HG03354 (cell line): ENCODE measurements around the gene UBR3.
A peak's percentile ranks its signal among the peaks of the same experiment; 100 is the strongest.
"Not testable (repeated sequence)": the region's sequence is repeated elsewhere in the genome, so short reads cannot be mapped to it uniquely, and the experiment has no call there.

Source experiments
- ATAC-seq: cut with Tn5 transposase; IDR thresholded peaks from one replicate; pipeline ENCODE4 v1.9.1; 2021; ENCODE audit warnings: mild to moderate bottlenecking; ENCODE audit not compliant: unreplicated experiment, poor library complexity, severe bottlenecking

Gene UBR3

DNA sequence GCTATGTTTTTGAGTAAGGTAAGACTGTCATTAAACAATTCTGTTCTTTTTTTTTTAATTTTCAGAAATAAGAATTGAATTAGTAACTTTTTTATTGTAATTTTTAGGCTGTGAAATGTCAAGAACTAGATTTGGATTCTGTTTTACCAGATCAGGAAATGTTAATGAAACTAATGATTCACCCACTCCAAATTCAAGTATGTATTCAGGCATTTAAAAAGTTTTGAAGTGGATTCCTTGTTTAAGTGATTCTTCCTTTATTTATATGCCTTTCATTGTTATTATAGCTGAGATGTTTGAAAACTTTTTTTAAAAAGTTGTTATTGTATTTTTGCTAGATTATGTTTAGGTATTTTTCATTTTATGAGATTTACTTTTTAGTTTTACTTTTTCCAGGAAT is 96.7 kb downstream of the UBR3 start:
- ATAC-seq, result no peak

DNA sequence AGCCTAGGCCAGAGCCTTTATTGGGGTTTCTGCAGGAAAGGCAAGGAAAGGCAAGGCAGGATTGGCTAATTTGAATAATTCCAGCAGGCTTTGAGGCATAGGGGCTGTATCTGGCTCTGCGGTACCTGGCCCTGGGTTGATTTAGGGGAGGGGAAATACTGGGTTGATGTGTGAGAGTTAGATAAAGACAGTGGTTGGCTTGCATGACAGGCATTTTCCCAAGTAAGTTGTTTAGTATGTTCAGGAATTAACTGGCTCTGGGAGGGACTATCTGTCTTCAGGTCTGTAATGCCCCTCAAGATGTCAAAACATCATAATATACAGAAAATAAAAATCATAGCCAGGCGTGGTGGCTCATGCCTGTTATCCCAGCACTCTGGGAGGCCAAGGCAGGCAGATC is 98.7 kb downstream of the UBR3 start:
- ATAC-seq, result no peak

DNA sequence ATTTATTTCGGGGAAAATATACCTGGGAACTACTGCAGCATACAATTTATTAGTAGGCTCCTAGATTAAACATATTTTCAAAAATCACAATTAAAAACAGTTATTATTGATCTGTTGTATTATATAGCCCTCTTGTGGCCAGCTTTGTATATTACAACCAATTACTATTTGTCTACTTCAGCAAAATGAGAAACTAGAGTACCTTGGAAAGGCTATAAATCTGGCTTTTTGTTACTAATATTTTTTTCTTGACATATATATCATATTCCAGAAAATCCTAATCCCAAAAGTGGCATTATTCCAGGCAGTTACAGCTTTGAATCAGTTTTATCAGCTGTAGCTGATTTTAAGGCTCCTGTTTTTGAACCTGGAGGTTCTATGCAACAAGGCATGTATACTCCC is 101.2 kb downstream of the UBR3 start:
- no peak for ATAC-seq

DNA sequence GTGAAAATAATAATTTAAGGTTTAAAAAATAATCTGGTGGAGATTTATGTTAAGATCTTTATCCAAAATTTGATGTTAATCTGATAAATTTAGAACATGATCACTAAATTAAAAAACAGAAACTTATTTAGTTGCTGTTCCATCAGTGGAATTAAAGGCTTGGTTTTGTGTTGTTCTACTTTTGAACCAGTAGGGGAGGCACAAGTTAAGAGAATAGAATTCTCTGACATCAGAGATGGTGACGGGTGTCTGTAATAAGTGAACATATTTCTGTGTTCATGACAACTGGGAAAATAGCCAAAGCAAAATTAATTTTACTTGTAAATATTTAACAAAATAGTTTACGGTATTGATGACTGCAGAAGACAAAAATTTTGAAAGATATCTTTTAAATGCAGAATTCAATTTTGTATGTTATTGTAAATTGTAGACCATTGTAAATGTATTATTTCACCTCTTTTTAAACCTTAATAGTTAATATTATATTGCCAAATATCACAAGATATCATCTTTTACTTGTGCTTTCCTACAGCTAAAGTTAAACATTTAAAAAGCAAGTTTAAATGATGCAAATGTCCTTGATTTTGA is 106.0 kb downstream of the UBR3 start:
- ATAC-seq, result peak; percentile 85

DNA sequence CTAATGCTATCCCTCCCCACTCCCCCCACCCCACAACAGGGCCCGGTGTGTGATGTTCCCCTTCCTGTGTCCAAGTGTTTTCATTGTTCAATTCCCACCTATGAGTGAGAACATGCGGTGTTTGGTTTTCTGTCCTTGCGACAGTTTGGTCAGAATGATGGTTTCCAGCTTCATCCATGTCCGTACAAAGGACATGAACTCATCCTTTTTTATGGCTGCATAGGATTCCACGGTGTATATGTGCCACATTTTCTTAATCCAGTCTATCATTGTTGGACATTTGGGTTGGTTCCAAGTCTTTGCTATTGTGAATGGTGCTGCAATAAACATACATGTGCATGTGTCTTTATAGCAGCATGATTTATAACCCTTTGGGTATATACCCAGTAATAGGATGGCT is 109.4 kb downstream of the UBR3 start:
- not testable (repeated sequence) for ATAC-seq

DNA sequence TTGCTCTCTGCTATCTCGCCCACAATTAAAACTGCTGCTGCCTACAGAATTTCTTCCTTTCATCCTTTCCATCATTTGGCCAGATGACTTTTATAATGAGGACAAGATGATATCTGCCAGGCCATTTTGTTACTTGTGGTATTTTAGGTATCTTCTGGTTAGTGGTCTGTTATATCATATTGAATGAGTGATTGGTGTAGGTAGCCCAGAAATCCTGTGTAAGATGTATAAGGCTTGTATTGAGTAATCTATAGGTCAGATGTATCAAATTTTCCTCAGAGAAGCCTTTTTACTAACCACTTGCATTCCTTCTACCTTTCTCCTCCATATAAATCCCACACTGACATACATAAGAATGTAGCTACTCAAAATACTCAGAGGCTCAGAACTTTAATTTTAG is 118.3 kb downstream of the UBR3 start:
- ATAC-seq, result no peak

DNA sequence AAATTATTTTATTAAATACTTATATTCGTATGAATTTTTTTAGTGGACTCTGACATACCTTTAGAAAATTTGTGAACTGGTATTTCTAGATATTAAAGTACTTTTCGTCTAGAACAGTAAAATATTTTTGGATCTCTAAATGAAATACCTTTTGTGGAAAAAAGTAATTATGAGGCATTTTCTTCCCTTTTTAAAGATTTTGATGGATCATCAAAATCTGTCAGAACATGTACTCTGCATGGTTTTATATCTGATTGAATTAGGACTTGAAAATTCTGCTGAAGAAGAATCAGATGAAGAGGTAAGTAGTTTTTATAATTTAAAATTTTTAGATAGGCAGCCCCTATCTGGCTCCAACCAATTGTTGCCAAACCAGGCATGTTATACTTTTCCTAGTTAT is 118.8 kb downstream of the UBR3 start:
- ATAC-seq, result no peak

DNA sequence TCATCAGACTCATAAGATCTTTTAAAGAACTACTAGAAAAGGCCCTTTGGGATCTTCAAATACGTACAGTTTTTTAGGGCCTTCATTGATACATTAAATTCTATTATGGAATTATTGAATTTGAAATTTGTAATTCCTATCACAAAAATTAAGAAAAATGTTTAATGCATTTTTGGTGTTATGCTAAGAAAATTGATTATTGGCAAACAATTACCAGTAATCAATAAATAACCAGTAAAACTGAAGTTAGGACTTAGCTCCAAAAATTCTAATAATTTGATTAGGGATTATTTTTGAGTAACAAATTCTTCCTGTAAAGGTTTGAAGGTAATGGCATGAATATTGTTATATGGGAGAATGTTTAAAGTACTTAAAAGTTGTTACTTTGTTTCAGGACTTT is 119.3 kb downstream of the UBR3 start:
- no peak for ATAC-seq

DNA sequence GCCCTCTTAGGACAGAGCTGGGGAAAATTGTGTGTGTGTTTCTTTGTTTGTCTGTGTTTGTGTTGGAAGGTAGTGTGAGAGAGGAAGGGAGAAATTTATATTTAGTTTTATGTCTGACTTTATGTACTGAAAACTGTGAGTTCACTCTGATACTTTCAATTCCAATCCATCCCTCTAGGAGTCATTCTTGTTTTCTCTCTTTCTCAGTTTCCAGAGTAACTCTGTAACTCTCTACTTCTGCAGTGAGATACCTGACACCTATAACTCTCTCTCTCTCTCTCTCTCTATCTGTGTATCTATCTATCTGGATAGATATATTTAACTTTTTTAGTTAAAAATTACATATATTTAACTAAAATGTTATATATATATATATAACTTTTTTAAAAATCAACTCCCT is 128.7 kb downstream of the UBR3 start:
- ATAC-seq, result no peak

DNA sequence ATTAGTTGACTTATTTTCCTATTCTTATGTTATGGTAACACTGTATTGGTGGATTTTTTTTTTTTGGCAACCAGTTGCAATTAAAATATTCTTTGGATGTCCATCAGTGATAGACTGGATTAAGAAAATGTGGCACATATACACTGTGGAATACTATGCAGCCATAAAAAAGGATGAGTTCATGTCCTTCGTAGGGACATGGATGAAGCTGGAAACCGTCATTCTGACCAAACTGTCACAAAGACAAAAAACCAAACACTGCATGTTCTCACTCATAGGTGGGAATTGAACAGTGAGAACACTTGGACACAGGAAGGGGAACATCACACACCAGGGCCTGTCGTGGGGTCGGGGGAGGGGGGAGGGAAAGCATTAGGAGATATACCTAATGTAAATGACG is 130.0 kb downstream of the UBR3 start:
- ATAC-seq, result not testable (repeated sequence)

DNA sequence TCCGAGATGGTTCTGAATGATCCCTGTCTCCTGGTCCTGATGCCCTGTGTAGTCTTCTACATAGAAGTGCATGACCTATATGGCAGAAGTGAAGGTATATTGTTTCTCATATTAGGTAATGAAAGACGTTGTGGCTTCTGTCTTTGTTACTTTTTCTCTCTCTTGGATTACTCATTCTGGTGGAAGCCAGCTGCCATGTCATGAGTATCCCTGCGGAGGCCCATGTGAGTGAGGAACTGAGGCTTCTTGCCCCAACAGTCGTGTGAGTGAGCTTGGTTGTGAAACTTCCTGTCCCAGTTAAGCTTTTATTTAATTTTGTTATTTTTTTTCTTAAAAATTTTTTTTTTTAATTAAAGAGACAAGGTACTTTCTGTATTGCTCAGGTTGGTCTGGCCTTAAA is 134.7 kb downstream of the UBR3 start:
- ATAC-seq, result no peak

DNA sequence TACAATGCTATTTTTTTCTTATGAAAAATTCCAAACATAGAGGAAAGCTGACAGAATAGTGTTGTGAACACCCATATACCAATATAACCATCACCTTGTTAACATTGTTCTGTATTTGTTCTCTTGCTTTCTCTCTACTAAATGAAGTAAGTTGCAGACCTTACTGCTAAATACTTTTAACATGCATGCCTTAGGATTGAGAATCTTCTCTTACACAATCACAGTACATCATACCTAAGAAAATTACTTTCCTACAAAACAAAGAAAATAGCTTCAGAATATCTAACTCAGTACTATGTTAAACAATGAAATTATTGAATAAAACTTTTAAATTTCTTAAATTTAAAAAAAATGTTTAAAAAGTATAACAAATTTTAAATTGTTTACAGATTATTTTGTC is 136.5 kb downstream of the UBR3 start:
- no peak for ATAC-seq

DNA sequence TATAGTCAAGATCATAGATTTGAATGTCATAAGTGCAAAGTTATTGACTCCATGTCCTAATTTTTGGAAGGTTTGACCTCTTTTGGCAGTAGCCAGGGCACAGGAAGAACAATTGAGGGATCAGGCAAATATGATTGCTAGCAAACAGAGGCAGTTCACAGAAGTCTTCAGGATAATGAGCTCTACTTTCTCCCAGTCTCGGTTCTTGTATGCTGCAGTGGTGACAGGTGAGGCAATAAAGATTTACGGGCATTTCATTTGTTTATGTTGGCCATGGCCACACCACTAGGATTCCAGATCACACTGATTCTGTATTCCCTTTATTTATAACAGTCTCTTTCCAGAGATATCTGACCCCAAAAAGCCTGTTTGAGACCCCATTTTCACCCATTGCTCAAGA is 137.5 kb downstream of the UBR3 start:
- no peak for ATAC-seq

DNA sequence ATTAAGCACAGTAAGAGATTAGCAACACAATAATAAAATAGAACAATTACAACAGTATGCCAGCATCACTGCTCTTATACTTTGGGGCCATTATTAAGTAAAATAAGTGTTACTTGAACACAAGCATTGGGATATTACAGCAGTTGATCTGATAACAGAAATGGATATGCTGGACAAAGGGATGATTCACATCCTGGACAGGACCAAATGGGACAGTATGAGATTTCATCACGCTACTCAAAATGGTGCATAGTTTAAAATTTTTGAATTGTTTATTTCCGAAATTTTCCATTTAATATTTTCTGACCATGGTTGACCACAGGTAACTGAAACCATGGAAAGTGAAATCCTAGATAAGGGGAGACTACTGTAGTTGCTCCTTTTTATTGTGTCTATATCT is 138.2 kb downstream of the UBR3 start:
- no peak for ATAC-seq

DNA sequence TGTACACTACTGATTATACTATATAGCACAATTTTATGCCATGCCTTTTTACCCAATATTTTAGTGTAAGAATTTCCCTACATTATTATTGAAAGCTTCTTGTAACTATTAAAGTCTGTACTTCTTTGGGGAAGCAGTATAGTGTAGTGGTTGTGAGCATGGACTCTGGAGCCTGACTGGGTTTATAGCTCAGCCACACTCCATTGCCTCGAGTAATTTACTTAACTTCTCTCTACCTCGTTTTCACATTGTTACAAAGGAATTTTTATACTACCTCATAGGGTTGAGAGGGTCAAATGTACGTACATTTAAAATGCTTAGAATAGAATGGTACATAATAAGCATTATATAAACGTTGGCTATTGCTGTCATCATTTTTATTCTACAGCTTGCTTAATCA is 139.2 kb downstream of the UBR3 start:
- no peak for ATAC-seq

DNA sequence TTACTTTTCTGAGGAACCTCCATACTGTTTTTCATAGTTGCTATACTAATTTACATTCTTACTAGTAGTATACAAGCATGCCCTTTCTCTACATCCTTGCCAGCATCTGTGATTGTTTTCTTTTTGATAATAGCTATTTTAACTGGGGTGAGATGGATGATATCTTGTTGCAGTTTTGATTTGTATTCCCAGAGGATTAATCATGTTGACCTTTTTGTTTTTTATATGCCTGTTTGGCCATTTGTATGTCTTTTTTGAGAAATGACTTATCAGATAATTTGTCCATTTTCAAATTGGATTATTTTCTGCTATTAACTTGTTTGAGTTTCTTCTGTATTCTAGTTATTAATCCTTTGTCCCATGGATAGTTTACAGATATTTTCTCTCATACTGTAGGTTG is 141.5 kb downstream of the UBR3 start:
- ATAC-seq, result no peak

DNA sequence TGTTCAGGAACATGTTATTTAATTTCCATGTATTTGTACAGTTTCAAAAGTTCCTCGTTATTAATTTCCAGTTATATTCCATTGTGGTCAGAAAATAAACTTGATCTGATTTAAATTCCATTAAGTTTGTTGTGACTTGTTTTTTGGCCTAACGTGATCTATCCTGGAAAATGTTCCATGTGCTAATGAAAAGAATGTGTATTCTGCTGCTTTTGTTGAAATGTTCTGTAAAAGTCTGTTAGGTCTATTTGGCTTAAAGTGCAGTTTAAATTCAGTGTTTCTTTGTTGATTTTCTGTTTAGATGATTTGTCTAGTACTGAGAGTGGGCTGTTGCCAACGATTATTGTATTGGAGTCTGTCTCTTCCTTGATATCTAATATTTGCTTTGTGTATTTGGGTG is 148.0 kb downstream of the UBR3 start:
- ATAC-seq, result no peak

DNA sequence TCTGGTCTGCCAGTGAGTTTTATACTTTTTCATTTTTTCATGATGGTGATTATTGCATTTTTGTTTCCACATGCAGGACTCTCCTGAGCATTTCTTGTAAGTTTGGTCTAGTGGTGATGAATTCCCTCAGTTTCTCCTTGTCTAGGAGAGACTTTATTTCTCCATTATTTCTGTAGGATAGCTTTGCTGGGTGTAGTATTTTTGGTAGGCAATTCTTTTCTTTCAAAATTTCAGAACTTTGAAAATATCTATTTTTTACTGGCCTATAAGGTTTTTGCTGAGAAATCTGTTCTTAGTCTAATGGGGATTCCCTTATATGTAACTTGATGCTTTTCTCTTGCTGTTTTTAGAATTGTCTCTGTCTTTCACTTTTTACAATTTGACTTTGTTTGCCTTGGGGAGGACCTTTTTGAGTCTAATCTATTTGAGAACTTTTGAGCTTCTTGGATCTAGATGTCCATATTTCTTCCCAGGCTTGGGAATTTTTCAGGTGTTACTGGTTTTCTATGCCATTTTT is 149.1 kb downstream of the UBR3 start:
- ATAC-seq, result no peak

DNA sequence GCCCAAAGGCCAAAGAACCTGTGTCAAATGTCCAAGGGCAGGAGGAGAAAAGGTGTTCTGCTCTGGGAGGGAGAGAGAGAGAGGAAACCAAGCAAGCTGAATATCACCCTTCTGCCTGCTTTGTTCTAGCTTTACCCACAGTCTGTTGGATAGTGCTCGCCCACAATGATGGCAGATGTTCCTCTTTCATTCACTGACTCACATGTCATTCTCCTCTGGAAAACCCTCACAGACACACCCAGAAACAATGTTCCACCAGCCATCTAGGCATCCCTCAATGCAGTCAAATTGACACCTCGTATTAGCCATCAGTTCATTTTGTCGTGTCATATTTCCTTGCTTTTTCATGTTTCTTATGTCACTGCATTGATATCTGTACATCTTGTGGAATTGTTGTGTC is 150.3 kb downstream of the UBR3 start:
- ATAC-seq, result no peak

DNA sequence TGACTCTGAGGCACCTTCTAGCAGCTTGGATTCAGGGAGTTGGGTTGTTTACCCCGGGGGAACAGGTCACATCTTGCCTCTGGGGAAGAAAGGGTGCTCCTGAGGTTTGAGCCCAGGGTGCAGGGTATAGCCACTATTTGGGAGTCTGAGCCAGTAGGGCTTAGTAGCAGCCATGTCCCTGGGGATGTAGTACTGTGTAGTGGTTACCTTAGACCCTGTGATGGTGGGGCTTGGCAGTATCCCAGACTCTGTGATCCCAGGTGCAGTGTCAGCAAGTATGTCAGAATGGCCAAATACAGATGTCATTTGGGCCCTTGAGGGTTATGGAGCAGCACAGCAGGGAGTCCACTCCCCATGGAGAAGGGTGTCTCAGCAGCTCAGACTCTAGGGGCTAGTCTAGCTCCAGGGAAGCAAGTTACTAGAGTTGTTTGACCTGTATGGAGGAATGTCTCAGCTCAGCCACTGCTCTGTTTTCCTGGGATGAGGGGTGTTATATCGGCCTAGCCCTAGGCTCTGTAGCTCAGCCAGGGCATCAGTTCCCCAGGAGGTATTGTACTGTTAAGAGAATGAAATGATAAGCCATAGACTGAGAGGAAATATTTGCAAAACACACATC is 151.3 kb downstream of the UBR3 start:
- ATAC-seq, result no peak

DNA sequence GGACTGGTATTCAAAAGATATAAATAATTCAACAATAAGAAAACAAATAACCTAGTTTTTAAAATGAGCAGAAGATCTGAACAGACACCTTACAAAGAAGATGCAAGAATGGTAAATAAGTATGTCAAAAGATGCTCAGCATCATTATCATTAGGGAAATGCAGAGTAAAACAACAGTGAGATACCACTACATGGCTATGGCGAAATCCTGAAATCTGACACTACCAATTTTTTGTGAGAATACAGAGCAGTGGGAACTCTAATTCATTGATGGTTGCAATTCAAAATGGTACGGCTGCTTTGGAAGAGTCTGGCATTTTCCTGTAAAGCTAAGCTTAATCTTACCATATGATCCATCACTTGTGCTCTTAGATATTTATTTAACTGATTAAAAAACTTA is 151.8 kb downstream of the UBR3 start:
- no peak for ATAC-seq

DNA sequence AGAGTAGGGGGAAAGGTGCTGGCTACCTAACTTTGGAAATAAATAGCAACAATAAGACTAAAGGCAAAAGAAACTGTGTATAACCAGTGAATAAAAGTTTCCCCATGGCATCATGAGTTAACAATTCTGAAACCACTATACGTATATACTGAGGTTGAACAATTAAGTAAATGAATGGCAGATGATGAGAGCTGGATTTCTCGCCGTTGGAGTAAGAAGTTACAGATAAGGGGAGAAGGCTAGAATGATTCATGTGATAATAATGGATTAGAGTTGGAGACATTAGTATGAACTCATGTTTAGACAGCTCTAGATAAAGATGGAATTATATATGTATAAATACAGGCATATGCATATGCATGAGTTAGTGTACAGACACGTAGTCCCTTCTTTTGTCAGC is 152.7 kb downstream of the UBR3 start:
- no peak for ATAC-seq
